ENCODE data around the gene DCD.

DCD gene

GRCh38 chr12:54608769-54609168 lies 39.4 kb downstream of the DCD start:
- DNase-seq, result no peak

GRCh38 chr12:54608156-54608555 lies 40.0 kb downstream of the DCD start:
- DNase-seq, result no peak

GRCh38 chr12:54606556-54606955 lies 41.6 kb downstream of the DCD start:
- no peak for DNase-seq

GRCh38 chr12:54605138-54605970 lies 42.8 kb downstream of the DCD start:
- no peak for DNase-seq

- DNase-seq, result no peak
Observed at GRCh38 chr12:54604436-54604835, 43.7 kb downstream of the DCD start.

GRCh38 chr12:54603872-54604271 lies 44.3 kb downstream of the DCD start:
- no peak for DNase-seq

- DNase-seq, result peak in 26 of 56 donors; percentile 7 to 83 (median 23)
Observed at GRCh38 chr12:54603173-54603814, 44.9 kb downstream of the DCD start.

GRCh38 chr12:54602661-54603060 lies 45.5 kb downstream of the DCD start:
- DNase-seq, result no peak

- no peak for DNase-seq
Observed at GRCh38 chr12:54601841-54602240, 46.3 kb downstream of the DCD start.

GRCh38 chr12:54598970-54599369 lies 49.2 kb downstream of the DCD start:
- DNase-seq, result no peak

GRCh38 chr12:54596526-54596946 lies 51.6 kb downstream of the DCD start:
- peak in 34 of 56 donors; percentile 10 to 82 (median 37) for DNase-seq

- no peak for DNase-seq
Observed at GRCh38 chr12:54595471-54595870, 52.7 kb downstream of the DCD start.
